Cerebellar cortex (tissue), 1 donor: ENCODE data around the gene ZBTB32.

Source experiments
- DNase-seq: peaks from one replicate; pipeline ENCODE4 v3.0.0-alpha.2; 2015; ENCODE audit warnings: low spot score

ZBTB32 gene

GRCh38 chr19:35695895-35696422 lies 8.4 kb upstream of the ZBTB32 start:
- no peak for DNase-seq

GRCh38 chr19:35696835-35697234 lies 7.5 kb upstream of the ZBTB32 start:
- DNase-seq, result no peak

DNA sequence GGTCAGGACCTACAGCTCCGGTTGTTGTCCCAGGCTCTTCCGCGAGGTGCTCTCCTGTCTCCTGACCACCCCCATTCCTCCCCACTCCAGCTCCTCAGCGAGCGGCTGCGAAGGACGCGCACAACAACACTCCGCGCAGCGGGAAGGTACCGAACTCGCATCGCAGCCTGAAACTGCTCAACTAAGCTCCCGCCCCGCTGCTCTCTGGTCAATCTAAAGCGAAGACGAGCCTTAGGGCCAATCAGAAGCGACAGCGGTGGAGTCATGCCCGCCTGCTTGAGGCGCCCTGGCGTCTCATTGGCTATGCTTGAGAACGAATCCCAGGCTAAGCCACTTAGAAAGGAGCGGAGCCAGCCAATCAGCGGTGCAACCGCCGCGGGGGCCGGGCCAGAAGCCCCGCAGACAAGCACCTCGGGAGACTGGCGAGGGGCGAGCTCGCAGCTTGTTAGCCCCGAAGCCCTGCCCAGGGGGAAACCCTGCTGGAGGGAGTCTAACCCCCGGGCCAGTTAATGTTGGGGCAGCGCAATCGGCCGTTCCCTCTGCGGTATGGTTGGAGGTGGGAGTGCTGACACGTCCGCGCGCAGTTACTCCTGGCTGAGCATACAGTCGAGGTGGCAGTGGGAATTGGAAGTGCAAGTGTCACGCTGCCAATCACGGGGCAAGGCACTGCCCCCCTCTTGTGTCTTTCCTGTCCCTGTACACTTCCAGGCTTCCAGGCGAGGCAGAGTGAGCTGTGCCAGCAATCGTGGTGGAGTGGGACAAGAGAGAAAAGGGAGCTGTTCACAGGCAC lies 1.9 kb upstream of the ZBTB32 start:
- peak; percentile 100 for DNase-seq

GRCh38 chr19:35703343-35703742 lies 1.0 kb upstream of the ZBTB32 start:
- no peak for DNase-seq

GRCh38 chr19:35708391-35708790 lies 4.0 kb downstream of the ZBTB32 start:
- no peak for DNase-seq

DNA sequence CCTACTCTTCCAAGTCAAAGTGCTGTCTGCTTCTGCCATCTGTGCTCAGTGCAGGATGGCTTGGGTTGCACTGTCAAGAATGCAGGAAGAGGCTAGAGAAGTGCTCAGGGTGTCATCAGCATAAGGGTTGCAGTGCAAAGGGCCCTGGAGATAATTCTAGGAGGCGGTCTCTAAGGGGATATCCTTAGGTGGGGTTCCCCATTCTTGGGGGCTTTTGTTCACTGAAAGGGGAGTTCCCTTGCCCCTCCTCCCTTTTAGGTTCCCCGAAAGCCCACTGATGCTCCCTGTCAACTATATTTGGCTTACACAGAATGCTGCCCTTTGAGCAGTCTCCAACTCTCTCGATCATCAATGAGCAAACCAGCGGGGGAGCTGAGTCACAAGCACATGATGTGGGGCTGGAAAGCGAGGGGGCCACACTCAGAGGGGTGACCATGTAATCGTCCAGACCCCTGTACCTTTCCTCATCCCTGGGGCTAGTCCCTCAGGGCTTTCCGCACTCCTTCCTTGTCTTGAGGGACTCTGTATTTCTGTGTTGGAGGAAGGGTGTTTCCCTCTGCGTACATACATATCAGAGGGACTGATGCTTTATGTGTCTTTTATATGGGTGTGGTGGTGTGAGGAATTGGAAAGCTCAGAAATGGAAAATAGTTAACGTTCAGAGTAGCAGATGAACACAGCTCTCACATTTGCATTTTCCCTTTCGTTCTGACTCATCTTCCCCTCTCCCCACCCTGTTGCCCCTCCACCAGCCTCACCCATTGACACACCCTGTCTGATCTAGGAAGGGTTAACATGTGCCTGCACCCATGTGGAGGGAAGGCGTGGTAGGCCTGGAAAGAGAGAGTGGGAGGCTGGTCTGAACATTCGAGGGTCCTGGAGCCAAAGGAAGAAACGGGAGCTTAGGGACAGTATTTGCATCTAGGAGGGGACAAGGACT lies 6.7 kb downstream of the ZBTB32 start:
- no peak for DNase-seq

DNA sequence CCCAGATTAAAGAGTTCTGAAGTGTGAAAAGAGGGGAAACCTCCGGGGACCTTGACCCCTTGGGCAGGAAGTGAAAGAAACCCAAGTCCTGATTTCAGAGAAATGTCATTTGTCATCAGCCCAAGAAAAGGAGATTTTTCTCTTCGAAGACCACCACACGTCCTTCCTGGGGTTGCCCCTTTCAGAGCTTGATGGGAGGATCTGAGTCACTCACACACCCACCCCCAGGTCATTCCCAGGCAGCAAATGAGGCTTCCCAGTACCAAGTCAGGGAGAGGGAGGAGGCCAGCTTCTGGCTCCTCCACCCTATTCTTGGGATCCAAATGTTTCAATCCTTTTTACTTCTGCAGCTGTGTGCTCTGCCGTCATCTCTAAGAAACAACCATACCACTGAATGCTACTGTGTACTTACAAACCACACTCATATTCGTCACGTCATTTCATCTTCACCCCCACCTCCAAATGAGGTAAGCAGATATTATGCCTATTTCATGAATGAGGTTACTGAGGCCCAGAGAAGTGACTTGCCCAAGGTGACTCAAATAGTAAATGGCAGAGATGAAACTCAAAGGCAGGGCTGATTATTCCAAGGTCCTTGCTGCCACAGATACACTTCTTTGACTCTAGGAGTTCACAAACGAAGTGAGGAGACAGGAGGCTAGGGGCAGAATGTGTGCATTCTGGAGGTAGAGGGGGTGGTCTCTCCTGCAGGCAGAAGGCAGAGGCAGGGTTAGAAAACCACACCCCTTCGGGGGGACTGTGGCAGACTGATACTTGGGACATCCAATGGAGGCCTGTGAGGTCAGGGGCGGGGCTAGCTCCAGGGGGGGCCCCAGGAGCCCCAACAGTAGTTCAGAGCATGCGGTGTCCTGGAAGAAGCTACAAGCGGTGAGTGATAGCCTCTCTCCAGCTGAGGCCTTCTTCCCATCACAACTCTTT lies 8.5 kb downstream of the ZBTB32 start:
- no peak for DNase-seq

DNA sequence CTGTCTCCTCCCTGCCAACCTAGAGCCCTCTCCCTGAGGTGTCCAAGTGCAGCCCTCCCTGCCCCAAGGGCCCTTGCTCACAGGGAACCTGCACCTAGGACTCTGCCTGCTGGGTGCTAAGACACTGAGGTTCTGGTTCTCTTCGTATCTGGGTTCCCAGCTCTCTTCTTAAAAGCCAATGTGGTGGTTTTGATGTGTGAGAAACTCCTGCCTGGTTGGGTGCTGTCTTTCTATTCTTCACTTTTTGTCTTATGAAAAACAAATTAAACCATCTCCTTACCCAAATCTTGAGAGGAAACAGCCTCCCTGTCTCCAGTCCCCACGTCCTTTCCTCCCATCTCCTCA lies 9.1 kb downstream of the ZBTB32 start:
- DNase-seq, result no peak

GRCh38 chr19:35713904-35714495 lies 9.6 kb downstream of the ZBTB32 start:
- peak; percentile 32 for DNase-seq

DNA sequence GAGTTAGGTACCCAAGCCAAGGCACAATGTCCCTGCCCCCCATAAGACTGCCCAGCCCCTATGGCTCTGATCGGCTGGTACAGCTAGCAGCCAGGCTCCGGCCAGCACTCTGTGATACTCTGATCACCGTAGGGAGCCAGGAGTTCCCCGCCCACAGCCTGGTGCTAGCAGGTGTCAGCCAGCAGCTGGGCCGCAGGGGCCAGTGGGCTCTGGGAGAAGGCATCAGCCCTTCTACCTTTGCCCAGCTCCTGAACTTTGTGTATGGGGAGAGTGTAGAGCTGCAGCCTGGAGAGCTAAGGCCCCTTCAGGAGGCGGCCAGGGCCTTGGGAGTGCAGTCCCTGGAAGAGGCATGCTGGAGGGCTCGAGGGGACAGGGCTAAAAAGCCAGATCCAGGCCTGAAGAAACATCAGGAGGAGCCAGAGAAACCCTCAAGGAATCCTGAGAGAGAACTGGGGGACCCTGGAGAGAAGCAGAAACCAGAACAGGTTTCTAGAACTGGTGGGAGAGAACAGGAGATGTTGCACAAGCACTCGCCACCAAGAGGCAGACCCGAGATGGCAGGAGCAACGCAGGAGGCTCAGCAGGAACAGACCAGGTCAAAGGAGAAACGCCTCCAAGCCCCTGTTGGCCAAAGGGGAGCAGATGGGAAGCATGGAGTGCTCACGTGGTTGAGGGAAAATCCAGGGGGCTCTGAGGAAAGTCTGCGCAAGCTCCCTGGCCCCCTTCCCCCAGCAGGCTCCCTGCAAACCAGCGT lies 10.4 kb downstream of the ZBTB32 start:
- peak; percentile 35 for DNase-seq

GRCh38 chr19:35715355-35715809 lies 11.0 kb downstream of the ZBTB32 start:
- no peak for DNase-seq

GRCh38 chr19:35715981-35716800 lies 11.8 kb downstream of the ZBTB32 start:
- peak; percentile 59 for DNase-seq

DNA sequence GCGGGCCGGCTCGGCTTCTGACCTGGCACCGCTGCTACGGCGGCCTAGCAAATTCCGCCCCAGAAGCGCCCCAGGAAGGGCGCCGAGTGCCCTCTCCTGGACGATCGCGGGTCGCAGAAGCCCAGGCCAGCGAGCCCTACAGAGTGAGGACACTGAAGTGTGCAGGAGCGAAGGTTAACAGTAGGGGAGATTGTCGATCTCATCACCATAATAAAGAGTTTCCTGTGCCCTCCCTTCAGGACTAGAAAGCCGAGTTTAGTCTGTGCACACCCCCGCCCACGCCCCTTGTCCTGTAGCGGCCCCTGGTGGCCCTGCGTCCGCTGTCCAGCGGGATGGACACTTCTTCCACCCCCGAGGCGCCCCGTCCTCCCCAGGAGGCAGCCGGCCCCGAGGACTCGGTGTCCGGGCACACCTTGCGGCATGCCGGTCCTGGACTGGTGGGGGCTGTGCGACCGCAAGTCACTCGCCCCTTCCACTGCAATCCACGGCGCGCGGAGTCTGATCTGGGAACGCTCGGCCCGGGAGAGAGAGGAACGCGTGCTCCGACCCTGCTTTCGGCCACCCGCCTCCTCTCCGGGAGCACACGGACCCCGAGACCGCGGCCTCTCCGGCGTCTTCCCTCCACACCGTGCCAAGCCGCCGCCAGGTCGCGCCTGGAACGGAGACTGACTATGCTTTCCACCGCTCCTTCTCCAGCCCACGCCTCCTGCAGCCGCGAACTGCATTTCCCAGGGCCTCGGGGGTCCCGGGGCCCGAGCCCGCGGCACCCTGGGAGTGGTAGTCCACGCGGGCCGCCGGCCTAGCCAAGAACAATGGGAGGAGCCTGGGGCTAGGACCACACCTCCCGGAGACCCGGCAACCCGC lies 12.7 kb downstream of the ZBTB32 start:
- DNase-seq, result peak; percentile 96

GRCh38 chr19:35717665-35718344 lies 13.4 kb downstream of the ZBTB32 start, which contains the start of gene KMT2B:
Gene KMT2B (plus strand): TSS chr19:35718003. CDS start chr19:35718019, 16 bp downstream.
- DNase-seq, result no peak

DNA sequence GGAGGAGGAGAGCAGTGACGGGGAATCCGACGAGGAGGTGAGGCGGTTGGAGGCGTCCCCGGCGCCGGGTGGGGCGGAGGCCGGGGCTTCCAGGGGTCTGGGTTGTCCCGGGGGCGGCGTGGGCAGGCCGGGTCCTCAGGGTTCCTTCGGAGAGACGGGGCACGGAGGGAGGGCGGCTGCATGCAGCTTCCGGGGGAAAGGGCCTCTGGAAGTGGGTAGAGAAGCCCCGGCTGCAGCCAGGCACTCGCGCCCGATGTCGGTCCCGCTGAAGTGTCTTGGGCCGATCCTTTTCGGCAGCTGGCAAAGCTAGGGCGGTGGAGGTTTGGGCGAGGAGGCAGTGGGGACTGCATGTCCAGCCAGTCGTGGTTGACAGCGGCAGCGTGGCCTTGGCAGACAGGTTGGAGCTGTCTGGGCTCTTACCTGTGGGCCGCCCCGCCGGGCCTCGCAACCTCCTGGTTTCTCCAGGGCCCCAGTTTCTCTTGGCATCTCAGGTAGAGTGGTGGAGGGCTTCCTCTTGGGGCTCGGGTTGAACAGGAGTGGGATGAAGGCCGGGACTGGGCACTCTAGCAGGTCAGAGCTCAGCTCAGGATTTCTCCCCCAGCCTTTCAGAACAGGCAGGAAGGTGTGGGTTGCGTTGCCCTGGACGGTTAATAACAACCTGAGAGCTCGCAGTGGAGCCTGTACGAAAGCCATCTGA lies 14.1 kb downstream of the ZBTB32 start:
- DNase-seq, result no peak

GRCh38 chr19:35719402-35720162 lies 15.2 kb downstream of the ZBTB32 start:
- DNase-seq, result no peak

DNA sequence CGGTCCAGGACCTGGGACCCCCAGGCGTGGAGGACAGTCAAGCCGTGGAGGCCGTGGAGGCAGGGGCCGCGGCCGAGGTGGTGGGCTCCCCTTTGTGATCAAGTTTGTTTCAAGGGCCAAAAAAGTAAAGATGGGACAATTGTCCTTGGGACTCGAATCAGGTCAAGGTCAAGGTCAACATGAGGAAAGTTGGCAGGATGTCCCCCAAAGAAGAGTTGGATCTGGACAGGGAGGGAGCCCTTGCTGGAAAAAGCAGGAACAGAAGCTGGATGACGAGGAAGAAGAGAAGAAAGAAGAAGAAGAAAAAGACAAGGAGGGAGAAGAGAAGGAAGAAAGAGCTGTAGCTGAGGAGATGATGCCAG lies 15.8 kb downstream of the ZBTB32 start:
- DNase-seq, result no peak
